ENCODE measurements around the gene NAPG.

NAPG gene

DNA sequence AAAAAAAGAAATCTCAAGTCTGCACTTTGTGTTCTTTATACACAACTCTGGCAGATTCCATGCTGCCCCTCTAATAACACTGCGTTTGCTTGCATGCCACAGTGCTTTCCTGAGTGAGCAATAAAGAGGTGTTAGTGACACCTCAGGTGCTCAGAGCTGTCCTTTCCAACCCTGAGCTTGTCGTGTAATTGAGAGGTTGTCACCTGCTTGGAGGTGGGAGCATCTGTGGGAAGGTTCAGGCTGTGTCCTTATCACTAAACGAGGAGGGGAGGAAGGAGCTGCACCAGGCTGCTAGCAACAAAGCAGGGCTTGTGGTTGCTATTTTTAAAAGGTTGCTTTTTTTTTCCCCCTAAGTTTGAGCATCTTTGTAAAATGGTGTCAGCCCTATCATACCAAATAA is 39.5 kb upstream of the NAPG start:
- H3K4me3 ChIP-seq (IDR thresholded peaks at IDR 0.05; ENCODE audit: insufficient read depth, low read depth, low read length): no peak overlapping the region
- TF ChIP-seq CTCF (conservative IDR thresholded peaks at IDR 0.05; ENCODE audit: low read depth, low read length): no peak
- H4K20me1 ChIP-seq (ENCODE audit: insufficient read depth): no peaks in the 10 kb centered on the region
- peaks cover 14% of the 10 kb centered on the region for H3K4me1 ChIP-seq (ENCODE audit: low read depth, poor library complexity, severe bottlenecking)
- no peak overlapping the region for H3K4me2 ChIP-seq
- no peaks in the 10 kb centered on the region for H3K36me3 ChIP-seq (ENCODE audit: insufficient read depth)
- H3K79me2 ChIP-seq (ENCODE audit: insufficient read depth, low read depth): no peaks in the 10 kb centered on the region
- no peak overlapping the region for H3K9ac ChIP-seq
- no peak overlapping the region for H2AFZ ChIP-seq (ENCODE audit: low read depth)
- no peak overlapping the region for H3K27ac ChIP-seq
- H3K27me3 ChIP-seq (ENCODE audit: insufficient read depth, low read depth): no peaks in the 10 kb centered on the region

DNA sequence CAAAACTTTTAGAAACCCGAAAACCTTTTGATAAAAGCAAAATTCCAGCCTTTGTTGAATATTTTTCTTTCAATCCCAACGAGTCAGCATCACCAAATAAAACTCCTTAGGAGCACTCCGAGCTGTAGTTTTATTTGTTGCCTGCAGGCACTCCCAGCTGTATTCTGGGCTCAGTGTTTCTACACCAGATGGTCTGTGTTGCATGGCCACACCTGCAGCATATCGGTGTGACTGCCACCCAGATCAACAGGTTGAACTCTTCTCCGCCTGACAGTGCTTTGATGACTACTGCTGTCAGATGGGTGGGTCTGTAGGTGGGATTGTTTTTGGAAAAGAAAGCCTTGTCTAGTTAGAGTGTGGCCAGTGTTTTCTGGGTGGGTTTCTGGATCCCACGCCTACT is 38.7 kb upstream of the NAPG start:
- Histone ChIP-seq H4K20me1 (ENCODE audit: insufficient read depth) (no peaks in the 10 kb centered on the region), H3K9ac (no peak overlapping the region), H2AFZ (ENCODE audit: low read depth) (no peak overlapping the region), H3K36me3 (ENCODE audit: insufficient read depth) (no peaks in the 10 kb centered on the region), H3K4me3 (IDR thresholded peaks at IDR 0.05; ENCODE audit: insufficient read depth, low read depth, low read length) (no peak overlapping the region), H3K27me3 (ENCODE audit: insufficient read depth, low read depth) (no peaks in the 10 kb centered on the region), H3K27ac (no peak overlapping the region), H3K79me2 (ENCODE audit: insufficient read depth, low read depth) (no peaks in the 10 kb centered on the region), H3K4me2 (no peak overlapping the region), H3K4me1 (ENCODE audit: low read depth, poor library complexity, severe bottlenecking) (peaks cover 19% of the 10 kb centered on the region)
- TF ChIP-seq CTCF (conservative IDR thresholded peaks at IDR 0.05; ENCODE audit: low read depth, low read length): no peak

DNA sequence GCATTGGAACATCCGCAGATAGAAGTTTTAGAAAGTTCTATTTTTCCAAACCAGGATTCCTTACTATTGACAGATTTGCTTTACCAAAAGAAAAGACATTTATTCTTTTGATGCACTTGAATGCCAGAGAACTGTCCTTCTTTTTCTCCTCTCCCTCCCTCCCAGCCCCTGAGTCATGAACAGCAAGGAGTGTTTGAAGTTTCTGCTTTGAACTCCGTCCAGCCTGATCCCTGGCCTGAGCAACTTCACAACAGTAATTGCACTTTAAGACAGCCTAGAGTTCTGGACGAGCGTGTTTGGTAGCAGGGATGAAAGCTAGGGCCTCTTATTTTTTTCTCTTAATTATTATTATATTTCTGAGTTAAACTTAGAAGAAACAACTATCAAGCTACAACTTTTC is 37.8 kb upstream of the NAPG start:
- no peak overlapping the region for H3K4me3 ChIP-seq (IDR thresholded peaks at IDR 0.05; ENCODE audit: insufficient read depth, low read depth, low read length)
- peaks cover 19% of the 10 kb centered on the region for H3K4me1 ChIP-seq (ENCODE audit: low read depth, poor library complexity, severe bottlenecking)
- no peaks in the 10 kb centered on the region for H4K20me1 ChIP-seq (ENCODE audit: insufficient read depth)
- no peak overlapping the region for H3K27ac ChIP-seq
- no peaks in the 10 kb centered on the region for H3K79me2 ChIP-seq (ENCODE audit: insufficient read depth, low read depth)
- no peak overlapping the region for H3K9ac ChIP-seq
- no peak overlapping the region for H2AFZ ChIP-seq (ENCODE audit: low read depth)
- TF ChIP-seq CTCF (conservative IDR thresholded peaks at IDR 0.05; ENCODE audit: low read depth, low read length): no peak
- H3K36me3 ChIP-seq (ENCODE audit: insufficient read depth): no peaks in the 10 kb centered on the region
- H3K27me3 ChIP-seq (ENCODE audit: insufficient read depth, low read depth): no peaks in the 10 kb centered on the region
- H3K4me2 ChIP-seq: no peak overlapping the region

DNA sequence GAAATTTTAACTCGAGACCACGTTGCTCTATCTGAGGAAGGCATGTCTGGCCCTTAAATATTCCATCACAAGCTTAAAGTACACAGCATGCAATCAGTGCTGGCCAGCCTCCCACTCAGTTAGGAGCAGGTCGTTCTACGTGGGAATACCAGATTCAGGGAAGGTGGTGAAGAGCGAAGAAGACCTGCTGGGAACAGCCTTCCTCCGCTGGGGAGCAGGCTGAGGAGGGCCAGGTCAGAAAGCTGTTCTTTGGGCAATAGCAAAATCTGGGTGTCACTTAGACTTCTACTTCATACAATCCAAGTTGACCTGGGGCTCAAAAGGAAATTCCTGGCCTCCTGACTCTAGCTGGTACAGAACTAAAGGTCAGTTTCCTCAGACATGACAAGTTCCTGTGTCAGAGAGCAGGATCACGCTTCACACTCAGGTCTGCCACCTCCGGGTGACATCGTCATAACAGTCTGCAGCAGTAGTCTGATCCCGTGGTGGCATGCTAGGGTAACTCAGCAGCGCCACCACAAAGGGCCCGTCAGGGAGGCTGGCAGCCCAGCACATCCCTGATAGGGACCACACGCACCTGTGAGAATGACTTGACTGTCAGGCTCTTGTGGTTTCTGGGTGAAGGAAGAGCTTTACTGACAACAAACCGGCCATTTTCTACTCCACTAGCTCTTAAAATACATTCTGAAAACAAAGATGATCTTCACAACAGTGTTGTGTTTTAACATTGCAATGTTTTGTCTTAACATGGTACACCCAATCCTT is 35.2 kb upstream of the NAPG start:
- Histone ChIP-seq H3K9ac (peak overlapping the region; percentile 9; the same call in 1 of the 2 replicates), H2AFZ (ENCODE audit: low read depth) (peak overlapping the region; percentile 78), H3K4me3 (IDR thresholded peaks at IDR 0.05; ENCODE audit: insufficient read depth, low read depth, low read length) (no peak overlapping the region), H3K79me2 (ENCODE audit: insufficient read depth, low read depth) (no peaks in the 10 kb centered on the region), H4K20me1 (ENCODE audit: insufficient read depth) (no peaks in the 10 kb centered on the region), H3K36me3 (ENCODE audit: insufficient read depth) (no peaks in the 10 kb centered on the region), H3K27ac (peak overlapping the region; percentile 63; the same call in 1 of the 2 replicates), H3K4me1 (ENCODE audit: low read depth, poor library complexity, severe bottlenecking) (peaks cover 19% of the 10 kb centered on the region), H3K4me2 (peak overlapping the region; percentile 55), H3K27me3 (ENCODE audit: insufficient read depth, low read depth) (no peaks in the 10 kb centered on the region)
- peak; percentile 76 for TF ChIP-seq CTCF (conservative IDR thresholded peaks at IDR 0.05; ENCODE audit: low read depth, low read length)

All from KMS-11 (cell line).